SK-N-SH treated with all-trans-retinoic acid at 6 μM for 48 hours (cell line): ENCODE results near the gene KRT86.

Experiments
- ESRRG ChIP-seq: fragments of 250-450 bp; sonication (Bioruptor Pico); IDR thresholded peaks from 2 replicates; pipeline ENCODE4 v1.6.1; 2021; ENCODE audit warnings: mild to moderate bottlenecking
- POU6F1 ChIP-seq: fragments of 250-450 bp; sonication (Bioruptor Pico); IDR thresholded peaks from 2 replicates; pipeline ENCODE4 v1.8.0; 2021; ENCODE audit warnings: low read depth, mild to moderate bottlenecking, moderate library complexity, borderline replicate concordance
- ZC3H10 ChIP-seq: fragments of 250-450 bp; sonication (Bioruptor Pico); IDR thresholded peaks from 2 replicates; pipeline ENCODE4 v1.5.1; 2021; ENCODE audit warnings: mild to moderate bottlenecking, moderate library complexity

DNA sequence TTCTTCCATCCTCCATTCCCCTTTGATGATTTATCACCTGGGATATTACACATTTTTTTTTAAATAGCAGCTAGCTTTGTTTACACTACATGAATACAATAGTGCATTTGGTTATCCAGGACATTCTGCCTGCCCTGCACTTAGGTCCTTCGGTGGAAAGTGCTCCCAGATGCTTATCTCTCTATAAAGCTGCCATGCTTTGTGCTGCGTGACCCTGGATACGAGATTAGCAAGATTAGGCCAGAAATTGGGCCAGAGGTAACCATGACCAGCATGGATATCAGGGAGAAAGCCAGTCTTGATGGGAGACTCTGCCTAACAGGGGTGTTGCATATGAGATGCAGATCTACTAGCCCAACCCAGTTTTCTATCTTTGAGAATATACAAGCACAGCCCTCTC lies 58.9 kb downstream of the KRT86 start:
- TF ChIP-seq POU6F1 (no peak), ESRRG (CRISPR knock-in tag) (no peak), ZC3H10 (CRISPR knock-in tag) (no peak)
